HepG2 (cell line): ENCODE measurements around the gene NXF2.
"Not testable (repeated sequence)": the region's sequence is repeated elsewhere in the genome, so short reads cannot be mapped to it uniquely, and the experiment has no call there.

ENCODE experiments used
- GFI1 ChIP-seq: sonication (generic); formaldehyde crosslinking; IDR thresholded peaks from 2 replicates; pipeline ENCODE4 v1.5.0; 2020; ENCODE audit warnings: missing genetic modification reagents, mild to moderate bottlenecking, borderline replicate concordance
- HDAC2 ChIP-seq: sonication (generic); formaldehyde crosslinking; IDR thresholded peaks from 2 replicates; pipeline ENCODE4 v1.4.0; 2020; ENCODE audit warnings: missing genetic modification reagents
- HINFP ChIP-seq: sonication (generic); formaldehyde crosslinking; IDR thresholded peaks from 2 replicates; pipeline ENCODE4 v1.4.0; 2020; ENCODE audit warnings: low read depth, mild to moderate bottlenecking, missing genetic modification reagents
- JUNB ChIP-seq: sonication (generic); formaldehyde crosslinking; IDR thresholded peaks from 2 replicates; pipeline ENCODE4 v1.8.0; 2022; ENCODE audit warnings: missing genetic modification reagents, mild to moderate bottlenecking, borderline replicate concordance
- MTA3 ChIP-seq: sonication (generic); formaldehyde crosslinking; IDR thresholded peaks from 2 replicates; pipeline ENCODE4 v1.4.0; 2020; ENCODE audit warnings: missing genetic modification reagents
- ZNF30 ChIP-seq: sonication (generic); formaldehyde crosslinking; IDR thresholded peaks from 2 replicates; pipeline ENCODE4 v1.5.0; 2020; ENCODE audit warnings: mild to moderate bottlenecking, missing genetic modification reagents
- TF ChIP-seq, protein P1 (sequence below): IDR thresholded peaks from 2 replicates; pipeline ENCODE4 v1.6.1; 2012; ENCODE audit warnings: inconsistent platforms

- TF ChIP-seq HDAC2 (CRISPR knock-in tag); ZNF30; JUNB (CRISPR knock-in tag); MTA3 (CRISPR knock-in tag); GFI1; HINFP (CRISPR knock-in tag): not testable (repeated sequence)
- TF ChIP-seq, protein P1, sequence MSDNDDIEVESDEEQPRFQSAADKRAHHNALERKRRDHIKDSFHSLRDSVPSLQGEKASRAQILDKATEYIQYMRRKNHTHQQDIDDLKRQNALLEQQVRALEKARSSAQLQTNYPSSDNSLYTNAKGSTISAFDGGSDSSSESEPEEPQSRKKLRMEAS = not testable (repeated sequence)
These were observed 39.0 kb upstream of the NXF2 start for GRCh38 chrX:102207940-102208339.
